SHP77 (cell line): Measurements from ENCODE around the gene HS3ST4.

Source experiments
- DNase-seq, 2 experiments: peaks; one replicate each; lab custom pipeline; 2025; lab: John Stamatoyannopoulos, UW

The HS3ST4 gene

DNA sequence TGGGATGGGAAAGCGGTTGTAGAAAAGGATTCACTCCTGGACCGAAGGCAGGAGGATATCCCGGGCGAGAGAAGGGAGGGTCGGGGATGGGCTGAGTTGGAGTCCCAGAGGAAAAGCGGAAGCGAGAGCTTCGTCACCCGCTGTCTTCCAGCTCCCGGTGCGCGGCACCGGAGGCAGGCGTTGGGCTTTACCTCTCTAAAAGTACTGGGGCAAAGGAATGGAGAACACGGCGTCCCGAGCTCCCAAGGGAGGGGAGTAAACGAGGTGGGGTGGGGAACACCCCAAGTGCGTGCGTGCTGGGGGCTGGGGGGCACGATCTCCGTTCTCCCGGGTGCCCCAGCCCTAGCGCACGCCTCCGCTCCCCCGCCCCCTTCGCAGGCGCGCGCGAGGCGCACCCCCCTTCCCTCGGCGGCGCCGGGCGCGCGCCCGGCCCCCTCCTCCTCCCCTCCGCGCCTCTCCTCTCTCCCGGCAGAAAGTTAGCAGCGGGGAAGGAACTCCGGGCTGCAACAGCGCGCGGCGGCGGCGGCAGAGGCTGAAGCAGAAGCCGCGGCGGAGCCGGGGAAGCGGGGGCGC is at the start of gene HS3ST4:
Gene HS3ST4 (plus strand): TSS at position 441 of the 573 bp plus-strand sequence.
- DNase-seq, result no peak

GRCh38 chr16:25643633-25644032 is 48.1 kb upstream of the HS3ST4 start:
- no peak for DNase-seq

DNA sequence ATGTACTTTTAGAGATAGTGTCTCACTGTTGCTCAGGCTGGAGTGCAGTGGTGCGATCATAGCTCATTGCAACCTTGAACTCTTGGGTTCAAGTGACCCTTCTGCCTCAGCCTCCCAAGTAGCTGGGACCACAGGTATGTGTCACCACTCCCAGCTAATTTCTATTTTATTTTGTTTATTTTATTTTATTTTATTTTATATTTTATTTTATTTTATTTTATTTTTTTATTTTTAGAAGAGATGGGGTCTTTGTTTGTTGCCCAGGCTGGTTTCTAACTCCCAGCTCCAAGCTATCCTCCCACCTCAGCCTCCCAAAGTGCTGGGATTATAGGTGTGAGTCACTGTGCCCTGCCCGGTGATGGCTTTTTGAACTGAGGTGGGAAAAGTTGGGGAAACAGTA is 35.1 kb upstream of the HS3ST4 start:
- no peak for DNase-seq

- DNase-seq, result no peak
These were observed 14.9 kb upstream of the HS3ST4 start for GRCh38 chr16:25676820-25677219.

GRCh38 chr16:25679511-25679910 is 12.2 kb upstream of the HS3ST4 start:
- DNase-seq, result no peak

DNA sequence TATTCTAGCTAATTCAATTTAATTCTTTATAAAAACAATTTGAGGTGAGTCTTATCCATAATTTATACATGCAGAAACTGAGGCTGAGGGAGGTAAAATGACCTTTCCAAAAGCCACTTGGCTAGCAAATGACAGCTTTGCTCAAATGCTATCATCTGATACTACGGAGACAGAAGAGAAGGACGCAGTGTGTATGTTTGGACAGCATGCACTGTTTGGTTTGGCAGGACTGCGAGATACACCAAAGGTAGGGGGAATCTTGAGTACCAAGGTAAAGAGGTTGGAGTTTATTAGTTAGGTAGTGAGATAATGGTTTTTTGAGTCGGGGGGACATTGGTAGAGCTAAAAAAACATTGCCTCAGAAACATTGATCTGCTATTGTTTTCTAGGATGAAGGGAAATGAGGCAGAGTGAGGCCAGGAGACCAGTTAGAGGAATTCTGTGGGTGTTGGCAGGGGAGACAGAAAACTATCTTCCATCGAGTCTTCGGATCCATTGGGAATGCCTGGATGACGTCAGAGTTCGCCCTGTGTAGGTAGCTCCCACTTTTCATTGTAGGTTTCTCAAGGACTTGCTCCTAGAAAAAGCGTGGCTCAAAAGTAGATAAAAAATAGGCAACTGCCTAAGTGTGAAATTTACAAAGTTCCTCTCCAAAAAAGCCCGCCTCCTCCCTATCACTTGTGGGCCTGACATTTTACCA is 2.5 kb upstream of the HS3ST4 start:
- DNase-seq, result peak; percentile 7 to 29

DNA sequence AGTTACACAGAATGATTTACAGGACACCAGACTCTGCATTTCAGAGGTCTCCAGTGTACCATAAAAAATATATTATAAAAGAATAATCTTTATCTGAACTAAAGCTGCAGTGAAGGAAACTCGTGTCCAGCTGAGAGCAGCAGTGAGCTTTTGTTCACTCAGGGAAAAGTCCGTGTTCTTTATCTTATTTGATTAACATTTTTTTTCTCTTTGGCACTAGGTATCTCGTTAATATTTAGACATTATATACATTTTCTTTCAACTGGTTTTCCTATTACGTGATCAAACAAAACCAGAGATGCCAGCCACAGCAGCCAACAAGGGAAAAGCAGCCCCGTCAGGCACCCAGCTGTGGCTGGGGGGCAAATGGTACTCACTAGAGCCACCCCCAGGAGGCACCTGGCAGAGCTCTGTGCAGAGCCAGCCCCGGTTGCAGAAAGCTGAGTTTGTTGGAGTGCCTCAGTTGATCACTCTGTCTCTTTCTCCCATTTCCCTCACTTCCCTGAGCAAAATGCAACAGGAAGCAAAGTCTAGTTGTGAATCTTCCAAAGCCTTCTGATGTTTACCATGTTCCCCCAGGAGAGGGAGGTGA is 1.1 kb upstream of the HS3ST4 start:
- DNase-seq, result no peak

DNA sequence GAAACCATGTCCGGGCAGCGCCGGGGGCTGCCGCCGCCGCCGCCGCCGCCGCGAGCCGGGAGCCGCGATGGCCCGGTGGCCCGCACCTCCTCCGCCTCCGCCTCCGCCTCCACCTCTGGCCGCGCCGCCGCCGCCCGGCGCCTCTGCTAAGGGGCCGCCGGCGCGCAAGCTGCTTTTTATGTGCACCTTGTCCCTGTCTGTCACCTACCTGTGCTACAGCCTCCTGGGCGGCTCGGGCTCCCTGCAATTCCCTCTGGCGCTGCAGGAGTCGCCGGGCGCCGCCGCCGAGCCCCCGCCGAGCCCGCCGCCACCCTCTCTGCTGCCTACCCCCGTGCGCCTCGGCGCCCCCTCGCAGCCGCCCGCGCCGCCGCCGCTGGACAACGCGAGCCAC is 587 bp downstream of the HS3ST4 start:
- DNase-seq, result no peak

- DNase-seq, result no peak
These were observed 1.2 kb downstream of the HS3ST4 start for GRCh38 chr16:25692742-25693508.

DNA sequence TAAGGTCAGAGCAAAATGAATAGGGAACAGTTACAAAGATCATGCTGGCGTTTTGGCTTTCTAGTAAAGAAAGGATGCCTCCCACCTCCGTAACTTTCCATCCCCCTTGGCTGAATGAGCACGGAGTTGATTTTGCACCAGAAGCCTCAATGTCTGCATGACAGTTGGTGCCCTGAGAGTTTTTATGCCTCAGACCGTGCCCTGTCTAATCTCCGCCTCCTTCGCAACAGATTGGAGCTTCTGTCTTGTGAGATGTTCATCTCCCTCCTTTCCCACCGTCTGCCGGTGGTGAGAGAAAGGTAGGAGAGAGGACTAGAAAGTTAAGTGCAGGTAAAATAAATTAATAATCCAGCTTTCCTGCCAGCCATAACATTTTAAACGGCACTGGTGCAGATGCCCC is 1.9 kb downstream of the HS3ST4 start:
- no peak for DNase-seq

- DNase-seq, result no peak
These were observed 7.3 kb downstream of the HS3ST4 start for GRCh38 chr16:25699069-25699468.

DNA sequence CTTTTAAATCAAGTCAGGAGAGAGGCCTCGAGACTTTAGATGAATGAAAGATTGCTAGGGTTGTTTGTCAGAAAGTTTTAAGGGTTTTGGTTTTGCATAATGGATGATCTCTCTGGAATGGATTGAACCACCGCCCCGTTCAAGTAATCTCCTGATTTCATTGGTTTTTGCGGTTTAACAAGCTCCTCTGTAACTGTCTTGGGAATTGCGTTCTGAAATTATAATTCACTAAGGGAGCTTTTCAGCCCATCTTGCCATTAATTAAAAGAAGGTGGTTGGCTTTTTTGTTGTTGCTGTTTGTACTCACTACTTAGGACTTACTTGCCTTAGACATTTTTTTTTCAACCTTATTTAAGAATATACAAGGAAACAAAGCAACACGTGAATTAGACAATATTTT is 8.8 kb downstream of the HS3ST4 start:
- DNase-seq, result no peak

- DNase-seq, result no peak
These were observed 15.8 kb downstream of the HS3ST4 start for GRCh38 chr16:25707553-25707952.

DNA sequence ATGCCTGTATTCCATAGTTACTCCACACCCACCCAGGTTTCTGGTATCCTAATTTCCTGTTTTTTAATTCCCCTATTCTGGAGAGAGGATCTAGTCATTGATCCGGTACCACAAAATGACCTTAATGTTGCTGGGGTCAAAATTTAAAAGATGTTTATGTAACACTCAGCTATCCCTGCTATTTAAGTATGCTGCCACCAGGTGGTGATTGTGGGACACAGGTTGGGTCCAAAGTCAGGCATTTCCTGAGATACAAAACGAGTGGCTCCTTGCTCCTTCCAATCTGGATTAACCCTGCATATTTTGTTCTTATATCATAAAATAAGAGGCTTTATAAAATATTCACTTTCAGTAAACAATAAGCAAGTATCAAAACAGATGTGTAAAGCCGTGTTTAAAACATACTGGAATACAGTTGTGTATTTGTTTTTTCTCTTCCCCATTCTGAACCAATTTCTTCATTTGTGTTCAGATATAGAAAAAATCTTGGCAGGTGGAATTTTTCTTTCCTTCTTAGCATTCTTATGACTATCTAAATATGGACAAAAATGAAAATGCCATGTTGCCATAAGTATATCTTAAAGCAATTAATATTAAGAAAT is 16.3 kb downstream of the HS3ST4 start:
- DNase-seq, result peak in 1 of 2 experiments; percentile 27

GRCh38 chr16:25709213-25709612 is 17.5 kb downstream of the HS3ST4 start:
- DNase-seq, result no peak

- no peak for DNase-seq
These were observed 22.2 kb downstream of the HS3ST4 start for GRCh38 chr16:25713785-25714570.

DNA sequence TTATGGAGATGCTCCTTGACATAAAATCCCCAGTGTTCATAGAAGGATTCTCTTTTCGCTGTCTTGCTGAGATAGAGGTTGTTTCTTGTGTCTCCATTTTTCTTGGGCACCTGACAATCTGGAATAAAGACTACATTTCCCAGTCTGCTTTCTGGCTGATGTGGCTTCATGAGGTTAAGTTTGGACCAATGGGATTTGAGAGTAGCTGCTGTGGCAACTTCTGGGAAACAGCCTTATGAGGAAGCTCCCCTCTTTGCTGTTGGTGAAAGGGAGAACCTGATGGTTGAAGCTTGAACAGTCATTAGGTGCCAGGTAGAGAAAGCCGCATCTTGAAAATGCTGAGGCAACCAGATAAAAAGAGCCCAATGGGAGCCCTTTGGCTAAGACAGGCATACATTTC is 24.4 kb downstream of the HS3ST4 start:
- DNase-seq, result no peak

DNA sequence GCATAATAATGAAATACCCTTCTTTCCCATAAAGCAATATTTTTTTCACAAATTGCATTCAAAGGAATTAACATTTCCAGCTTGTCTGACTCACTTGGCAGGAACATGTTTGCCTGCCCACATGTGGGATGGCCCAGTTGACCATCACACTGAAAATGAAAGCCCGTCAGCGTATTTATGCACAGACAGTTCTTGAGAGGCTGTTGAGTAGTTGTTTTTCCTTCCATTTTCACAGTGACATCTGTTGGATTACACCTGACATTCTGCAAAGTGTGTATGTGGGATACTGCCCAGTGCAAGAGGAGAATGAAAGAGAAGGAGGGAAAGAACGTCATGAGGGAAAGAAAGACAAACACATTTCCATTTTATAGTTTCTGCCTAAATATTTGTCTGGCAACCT is 29.7 kb downstream of the HS3ST4 start:
- no peak for DNase-seq

- no peak for DNase-seq
These were observed 34.8 kb downstream of the HS3ST4 start for GRCh38 chr16:25726430-25727098.

DNA sequence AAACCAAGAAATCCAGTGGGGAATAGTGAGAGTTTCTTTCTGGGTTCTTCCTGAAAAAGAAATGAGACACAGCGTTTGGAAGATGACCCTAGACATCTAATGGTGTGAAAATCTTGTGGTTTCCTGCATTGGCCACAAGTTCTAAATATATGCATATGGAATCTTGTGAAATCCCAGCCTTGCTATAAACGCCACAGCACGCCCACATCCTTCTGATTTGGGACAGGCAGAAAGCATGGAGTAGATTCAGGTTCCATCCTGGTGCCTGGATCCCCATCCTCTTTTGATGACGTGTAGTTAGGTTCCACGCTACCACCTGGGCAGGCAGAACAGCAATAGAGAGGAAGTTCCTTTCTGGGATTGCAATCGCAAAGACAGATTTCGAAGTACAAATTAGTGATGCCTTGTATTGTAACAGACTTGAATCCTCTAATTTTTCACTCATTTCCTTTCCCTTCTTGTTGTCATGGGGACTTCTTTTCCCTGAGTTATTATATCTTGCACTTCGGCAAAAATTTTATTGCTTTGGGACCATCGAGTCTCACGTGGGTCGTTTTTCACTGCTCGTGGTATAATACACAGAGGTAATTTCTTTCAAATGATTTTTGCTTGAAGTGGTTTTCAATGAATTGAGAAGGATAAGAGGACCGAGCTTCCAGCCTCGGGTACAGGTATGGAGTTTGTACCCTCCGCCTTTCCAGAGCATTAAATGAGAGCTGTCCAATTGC is 37.6 kb downstream of the HS3ST4 start:
- DNase-seq, result no peak
